Brain microvascular endothelial cell (primary cell): Measurements from ENCODE around the gene BEAN1.

Experiments used
- DNase-seq: peaks from one replicate; pipeline ENCODE4 v3.0.0-alpha.2; 2020
- H3K27ac ChIP-seq: fragments of 250-450 bp; sonication (Bioruptor Pico); 2 replicates; pipeline ENCODE4 v1.5.1; 2020; ENCODE audit warnings: mild to moderate bottlenecking, moderate library complexity
- H3K27me3 ChIP-seq: fragments of 250-450 bp; sonication (Bioruptor Pico); replicated peaks from 2 replicates; pipeline ENCODE4 v1.5.1; 2020; ENCODE audit warnings: mild to moderate bottlenecking
- H3K36me3 ChIP-seq: fragments of 250-450 bp; sonication (Bioruptor Pico); replicated peaks from 2 replicates; pipeline ENCODE4 v1.5.1; 2020; ENCODE audit warnings: mild to moderate bottlenecking
- H3K4me3 ChIP-seq: 2 replicates; pipeline ENCODE4 v1.5.1; 2011; ENCODE audit warnings: low read depth, mild to moderate bottlenecking, control low read depth, low read length, moderate library complexity
- CTCF ChIP-seq: IDR thresholded peaks from 2 replicates; pipeline ENCODE4 v1.5.1; 2011; ENCODE audit warnings: low read depth, mild to moderate bottlenecking, moderate library complexity, low read length, control low read depth, inconsistent platforms; ENCODE audit errors: missing control alignments
- in situ Hi-C: cut with HindIII; loops from 2 replicates; pipeline ENCODE4 v1.10.0; 2017; ENCODE audit warnings: low sequenced_read_pairs, low pct_ligation_motif_present

Gene BEAN1

GRCh38 chr16:66426112-66427035 lies 721 bp upstream of the BEAN1 start:
- in situ Hi-C loops = no loop called here
- peaks cover 34% of the 10 kb centered on the region for H3K27me3 ChIP-seq

GRCh38 chr16:66427871-66428681 lies 981 bp downstream of the BEAN1 start:
- TF ChIP-seq CTCF = no peak
- Histone ChIP-seq H3K27ac (no peak overlapping the region), H3K4me3 (peak overlapping the region; percentile 30), H3K27me3 (peaks cover 36% of the 10 kb centered on the region), H3K36me3 (no peaks in the 10 kb centered on the region)
- no peak for DNase-seq
- in situ Hi-C loops = no loop called here

More at GRCh38 chr16:66426112-66427035, 721 bp upstream of the BEAN1 start:
- no peak for TF ChIP-seq CTCF
- Histone ChIP-seq H3K27ac (no peak overlapping the region), H3K36me3 (no peaks in the 10 kb centered on the region), H3K4me3 (peak overlapping the region; percentile 37)
- no peak for DNase-seq

GRCh38 chr16:66428682-66429251 lies 1.7 kb downstream of the BEAN1 start:
- H3K27ac ChIP-seq = no peak overlapping the region
- no peak for TF ChIP-seq CTCF
- H3K36me3 ChIP-seq = no peaks in the 10 kb centered on the region
- H3K4me3 ChIP-seq = no peak overlapping the region
- peaks cover 36% of the 10 kb centered on the region for H3K27me3 ChIP-seq
- DNase-seq = no peak
- in situ Hi-C loops = no loop called here

- H3K4me3 ChIP-seq = no peak overlapping the region
- DNase-seq = no peak
- TF ChIP-seq CTCF = peak; percentile 28
- no peak overlapping the region for H3K27ac ChIP-seq
- H3K27me3 ChIP-seq = peaks cover 36% of the 10 kb centered on the region
- in situ Hi-C loops = no loop called here
- H3K36me3 ChIP-seq = no peaks in the 10 kb centered on the region
Measured at GRCh38 chr16:66429290-66429962, 2.3 kb downstream of the BEAN1 start.

GRCh38 chr16:66430214-66430613 lies 3.1 kb downstream of the BEAN1 start:
- Histone ChIP-seq H3K27me3 (peaks cover 36% of the 10 kb centered on the region), H3K27ac (no peak overlapping the region), H3K36me3 (no peaks in the 10 kb centered on the region), H3K4me3 (no peak overlapping the region)
- no peak for DNase-seq
- TF ChIP-seq CTCF = no peak
- in situ Hi-C loops = no loop called here
